ENCODE data around the gene PRC1. TPM values are rescaled to one million over a fixed set of nuclear protein-coding genes. Genes with fewer than 3 reads are reported as not detected.
A peak's percentile ranks its signal among the peaks of the same experiment; 100 is the strongest.

PRC1 gene
- polyA plus RNA-seq, 1 donor from 2014 or later: 18.2 TPM

DNA sequence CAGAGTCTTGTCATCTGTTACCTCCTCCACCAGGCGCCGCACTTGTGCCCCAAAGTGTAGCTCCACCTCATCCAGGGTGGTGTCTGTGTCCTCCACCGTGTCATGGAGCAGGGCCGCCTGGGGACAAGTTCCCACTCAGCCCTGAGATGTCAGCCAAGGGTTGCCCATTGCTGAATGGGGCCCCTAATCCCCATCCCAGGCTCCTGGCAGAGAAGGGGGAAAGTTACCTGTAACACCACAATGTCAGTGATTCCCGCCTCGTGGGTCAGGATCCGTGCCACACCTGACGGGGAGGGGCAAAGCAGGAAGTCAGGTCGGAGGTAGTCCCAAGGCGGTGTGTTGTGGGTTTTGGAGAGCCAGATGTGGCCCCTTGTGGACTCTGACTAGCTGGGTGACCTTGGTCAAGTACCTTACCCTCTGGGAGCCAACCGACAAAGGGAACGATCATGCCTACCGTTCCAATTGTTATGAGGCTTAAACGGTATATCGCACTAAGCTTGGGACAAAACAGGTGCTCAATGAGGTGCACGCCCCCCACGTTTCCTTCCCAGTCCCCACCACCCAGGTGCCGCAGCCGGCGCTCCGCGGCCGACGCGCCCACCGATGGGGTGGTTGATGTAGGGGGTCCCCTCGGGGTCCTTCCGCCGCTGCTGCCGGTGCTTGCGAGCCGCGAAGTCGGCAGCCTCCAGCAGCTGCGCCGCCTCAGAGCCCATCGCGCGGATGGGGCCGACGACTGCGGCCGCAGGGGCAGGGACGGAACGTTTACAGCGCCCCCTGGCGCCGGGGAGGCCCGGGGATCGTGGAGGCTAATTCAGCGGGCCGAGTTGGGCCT, 62.3 kb downstream of the PRC1 start, which contains the start of gene HDDC3:
HDDC3 (minus strand) TSS at position 722 of the 832 bp plus-strand sequence; CDS start at position 713, 9 bp downstream.
- Histone ChIP-seq H3K27ac (ENCODE audit: low read length) (peak within 1 kb of the TSS; percentile 46), H3K36me3 (ENCODE audit: insufficient read depth, low read length) (no peaks in the 10 kb centered on the region), H3K9ac (ENCODE audit: low read length) (peak within 1 kb of the TSS; percentile 74), H3K4me3 (ENCODE audit: low read length) (peak within 1 kb of the TSS; percentile 94), H3F3A (ENCODE audit: insufficient read depth, low read length, poor library complexity, severe bottlenecking) (no peaks in the 10 kb centered on the region), H2AFZ (ENCODE audit: low read depth, low read length) (peak within 1 kb of the TSS; percentile 66), H3K79me2 (replicated peaks; ENCODE audit: insufficient read depth, low read length) (peaks cover 16% of the 10 kb centered on the region), H3K9me3 (ENCODE audit: low read length) (no peaks in the 10 kb centered on the region), H3K9me2 (ENCODE audit: insufficient read depth, low read length) (no peaks in the 10 kb centered on the region), H3K27me3 (ENCODE audit: insufficient read depth, low read depth, low read length) (no peaks in the 10 kb centered on the region), H4K20me1 (ENCODE audit: insufficient read depth) (no peaks in the 10 kb centered on the region), H3K4me2 (ENCODE audit: low read length) (peak within 1 kb of the TSS; percentile 52)
- peak; percentile 32 for TF ChIP-seq TAF1 (IDR thresholded peaks at IDR 0.05; ENCODE audit: low read depth)
- peak; percentile 13 for TF ChIP-seq EP300 (conservative IDR thresholded peaks at IDR 0.05; ENCODE audit: poor library complexity, severe bottlenecking)
- TF ChIP-seq RAD21 (conservative IDR thresholded peaks at IDR 0.05): peak; percentile 31
- TF ChIP-seq MXI1 (conservative IDR thresholded peaks at IDR 0.05; ENCODE audit: poor library complexity, severe bottlenecking): peak; percentile 83
- peak; percentile 63 for TF ChIP-seq POLR2AphosphoS5 (IDR thresholded peaks at IDR 0.05)
- no peak for TF ChIP-seq EZH2 (IDR thresholded peaks at IDR 0.05; ENCODE audit: borderline replicate concordance, insufficient read depth, low read length, poor library complexity, severe bottlenecking)
- TF ChIP-seq, protein P1, sequence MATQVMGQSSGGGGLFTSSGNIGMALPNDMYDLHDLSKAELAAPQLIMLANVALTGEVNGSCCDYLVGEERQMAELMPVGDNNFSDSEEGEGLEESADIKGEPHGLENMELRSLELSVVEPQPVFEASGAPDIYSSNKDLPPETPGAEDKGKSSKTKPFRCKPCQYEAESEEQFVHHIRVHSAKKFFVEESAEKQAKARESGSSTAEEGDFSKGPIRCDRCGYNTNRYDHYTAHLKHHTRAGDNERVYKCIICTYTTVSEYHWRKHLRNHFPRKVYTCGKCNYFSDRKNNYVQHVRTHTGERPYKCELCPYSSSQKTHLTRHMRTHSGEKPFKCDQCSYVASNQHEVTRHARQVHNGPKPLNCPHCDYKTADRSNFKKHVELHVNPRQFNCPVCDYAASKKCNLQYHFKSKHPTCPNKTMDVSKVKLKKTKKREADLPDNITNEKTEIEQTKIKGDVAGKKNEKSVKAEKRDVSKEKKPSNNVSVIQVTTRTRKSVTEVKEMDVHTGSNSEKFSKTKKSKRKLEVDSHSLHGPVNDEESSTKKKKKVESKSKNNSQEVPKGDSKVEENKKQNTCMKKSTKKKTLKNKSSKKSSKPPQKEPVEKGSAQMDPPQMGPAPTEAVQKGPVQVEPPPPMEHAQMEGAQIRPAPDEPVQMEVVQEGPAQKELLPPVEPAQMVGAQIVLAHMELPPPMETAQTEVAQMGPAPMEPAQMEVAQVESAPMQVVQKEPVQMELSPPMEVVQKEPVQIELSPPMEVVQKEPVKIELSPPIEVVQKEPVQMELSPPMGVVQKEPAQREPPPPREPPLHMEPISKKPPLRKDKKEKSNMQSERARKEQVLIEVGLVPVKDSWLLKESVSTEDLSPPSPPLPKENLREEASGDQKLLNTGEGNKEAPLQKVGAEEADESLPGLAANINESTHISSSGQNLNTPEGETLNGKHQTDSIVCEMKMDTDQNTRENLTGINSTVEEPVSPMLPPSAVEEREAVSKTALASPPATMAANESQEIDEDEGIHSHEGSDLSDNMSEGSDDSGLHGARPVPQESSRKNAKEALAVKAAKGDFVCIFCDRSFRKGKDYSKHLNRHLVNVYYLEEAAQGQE (IDR thresholded peaks at IDR 0.05; ENCODE audit: borderline replicate concordance): no peak
- peak; percentile 63 for TF ChIP-seq SMC3 (conservative IDR thresholded peaks at IDR 0.05; ENCODE audit: poor library complexity)
- TF ChIP-seq, protein P2, sequence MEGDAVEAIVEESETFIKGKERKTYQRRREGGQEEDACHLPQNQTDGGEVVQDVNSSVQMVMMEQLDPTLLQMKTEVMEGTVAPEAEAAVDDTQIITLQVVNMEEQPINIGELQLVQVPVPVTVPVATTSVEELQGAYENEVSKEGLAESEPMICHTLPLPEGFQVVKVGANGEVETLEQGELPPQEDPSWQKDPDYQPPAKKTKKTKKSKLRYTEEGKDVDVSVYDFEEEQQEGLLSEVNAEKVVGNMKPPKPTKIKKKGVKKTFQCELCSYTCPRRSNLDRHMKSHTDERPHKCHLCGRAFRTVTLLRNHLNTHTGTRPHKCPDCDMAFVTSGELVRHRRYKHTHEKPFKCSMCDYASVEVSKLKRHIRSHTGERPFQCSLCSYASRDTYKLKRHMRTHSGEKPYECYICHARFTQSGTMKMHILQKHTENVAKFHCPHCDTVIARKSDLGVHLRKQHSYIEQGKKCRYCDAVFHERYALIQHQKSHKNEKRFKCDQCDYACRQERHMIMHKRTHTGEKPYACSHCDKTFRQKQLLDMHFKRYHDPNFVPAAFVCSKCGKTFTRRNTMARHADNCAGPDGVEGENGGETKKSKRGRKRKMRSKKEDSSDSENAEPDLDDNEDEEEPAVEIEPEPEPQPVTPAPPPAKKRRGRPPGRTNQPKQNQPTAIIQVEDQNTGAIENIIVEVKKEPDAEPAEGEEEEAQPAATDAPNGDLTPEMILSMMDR (IDR thresholded peaks at IDR 0.05; ENCODE audit: poor library complexity, severe bottlenecking): peak; percentile 96

DNA sequence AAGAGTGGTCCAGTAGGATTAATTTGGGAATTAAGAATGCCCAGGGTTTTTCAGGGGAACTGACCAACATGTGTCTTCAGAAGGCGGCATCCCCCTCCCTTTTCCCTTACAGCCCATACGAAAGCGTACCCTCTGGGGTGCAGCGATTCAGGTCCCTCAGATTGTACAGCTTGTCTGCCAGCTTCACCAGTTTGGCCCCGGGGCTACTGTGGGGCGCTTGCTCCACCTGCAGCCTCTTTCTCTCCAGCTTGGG, 62.8 kb downstream of the PRC1 start:
- no peaks in the 10 kb centered on the region for H4K20me1 ChIP-seq (ENCODE audit: insufficient read depth)
- peak overlapping the region; percentile 52 for H3K4me2 ChIP-seq (ENCODE audit: low read length)
- H3K9ac ChIP-seq (ENCODE audit: low read length): no peak overlapping the region
- H3K9me3 ChIP-seq (ENCODE audit: low read length): no peaks in the 10 kb centered on the region
- no peaks in the 10 kb centered on the region for H3F3A ChIP-seq (ENCODE audit: insufficient read depth, low read length, poor library complexity, severe bottlenecking)
- peak overlapping the region; percentile 94 for H3K4me3 ChIP-seq (ENCODE audit: low read length)
- TF ChIP-seq MXI1 (conservative IDR thresholded peaks at IDR 0.05; ENCODE audit: poor library complexity, severe bottlenecking): no peak
- TF ChIP-seq, protein P1 (IDR thresholded peaks at IDR 0.05; ENCODE audit: borderline replicate concordance): no peak
- TF ChIP-seq SMC3 (conservative IDR thresholded peaks at IDR 0.05; ENCODE audit: poor library complexity): no peak
- TF ChIP-seq, protein P2 (IDR thresholded peaks at IDR 0.05; ENCODE audit: poor library complexity, severe bottlenecking): no peak
- TF ChIP-seq POLR2AphosphoS5 (IDR thresholded peaks at IDR 0.05): no peak
- no peak for TF ChIP-seq RAD21 (conservative IDR thresholded peaks at IDR 0.05)
- TF ChIP-seq TAF1 (IDR thresholded peaks at IDR 0.05; ENCODE audit: low read depth): no peak
- no peak for TF ChIP-seq EZH2 (IDR thresholded peaks at IDR 0.05; ENCODE audit: borderline replicate concordance, insufficient read depth, low read length, poor library complexity, severe bottlenecking)
- TF ChIP-seq EP300 (conservative IDR thresholded peaks at IDR 0.05; ENCODE audit: poor library complexity, severe bottlenecking): no peak
- H3K27ac ChIP-seq (ENCODE audit: low read length): no peak overlapping the region
- H3K9me2 ChIP-seq (ENCODE audit: insufficient read depth, low read length): no peaks in the 10 kb centered on the region
- H3K79me2 ChIP-seq (replicated peaks; ENCODE audit: insufficient read depth, low read length): peaks cover 12% of the 10 kb centered on the region
- no peaks in the 10 kb centered on the region for H3K36me3 ChIP-seq (ENCODE audit: insufficient read depth, low read length)
- peak overlapping the region; percentile 66 for H2AFZ ChIP-seq (ENCODE audit: low read depth, low read length)
- H3K27me3 ChIP-seq (ENCODE audit: insufficient read depth, low read depth, low read length): no peaks in the 10 kb centered on the region

Data from neural cell (in vitro differentiated cells).